ENCODE results near the gene DNAJC4.
A peak's percentile ranks its signal among the peaks of the same experiment; 100 is the strongest.

DNAJC4 gene

GRCh38 chr11:64230171-64230984 lies at the start of gene DNAJC4:
Gene DNAJC4, plus strand, starts transcription at chr11:64230548. Its CDS starts 307 bp downstream, at chr11:64230855.
- DNase-seq = peak; percentile 97

GRCh38 chr11:64180891-64181290 lies 49.5 kb upstream of the DNAJC4 start:
- no peak for DNase-seq

GRCh38 chr11:64181506-64182411 lies 48.6 kb upstream of the DNAJC4 start:
- peak; percentile 54 for DNase-seq

- no peak for DNase-seq
These were observed 46.5 kb upstream of the DNAJC4 start for GRCh38 chr11:64183890-64184289.

GRCh38 chr11:64185175-64185692 lies 45.1 kb upstream of the DNAJC4 start:
- peak; percentile 74 for DNase-seq

GRCh38 chr11:64185693-64186491 lies 44.5 kb upstream of the DNAJC4 start, which contains the start of gene STIP1:
Gene STIP1, plus strand, starts transcription at chr11:64186171. Its CDS starts 91 bp downstream, at chr11:64186262.
- peak; percentile 100 for DNase-seq

GRCh38 chr11:64186492-64187165 lies 43.7 kb upstream of the DNAJC4 start:
- no peak for DNase-seq

- DNase-seq = no peak
These were observed 37.9 kb upstream of the DNAJC4 start for GRCh38 chr11:64192434-64192833.

- DNase-seq = no peak
These were observed 33.7 kb upstream of the DNAJC4 start for GRCh38 chr11:64196626-64197025.

GRCh38 chr11:64198511-64198910 lies 31.8 kb upstream of the DNAJC4 start:
- no peak for DNase-seq

GRCh38 chr11:64201543-64201942 lies 28.8 kb upstream of the DNAJC4 start:
- DNase-seq = no peak

- DNase-seq = no peak
These were observed 27.4 kb upstream of the DNAJC4 start for GRCh38 chr11:64202992-64203391.

GRCh38 chr11:64203421-64204079 lies 26.8 kb upstream of the DNAJC4 start:
- no peak for DNase-seq

- no peak for DNase-seq
These were observed 26.3 kb upstream of the DNAJC4 start for GRCh38 chr11:64204080-64204440.

- peak; percentile 52 for DNase-seq
These were observed 25.8 kb upstream of the DNAJC4 start for GRCh38 chr11:64204464-64204989.

GRCh38 chr11:64206457-64207255 lies 23.7 kb upstream of the DNAJC4 start, which contains the start of gene FERMT3:
Gene FERMT3, plus strand, starts transcription at chr11:64206721. Its CDS starts 644 bp downstream, at chr11:64207365.
- DNase-seq = no peak

GRCh38 chr11:64207256-64208085 lies 22.9 kb upstream of the DNAJC4 start:
- no peak for DNase-seq

GRCh38 chr11:64208086-64208795 lies 22.1 kb upstream of the DNAJC4 start:
- no peak for DNase-seq
